Esophagus mucosa (tissue), 1 donor: ENCODE measurements around the gene ARSG. TPM values are rescaled to one million over a fixed set of nuclear protein-coding genes. Genes with fewer than 3 reads are reported as not detected.
A peak's percentile ranks its signal among the peaks of the same experiment; 100 is the strongest.

Experiments
- ATAC-seq: fragments of 200-7000 bp; cut with Tn5 transposase; one replicate; pipeline ENCODE4 v1.9.1; 2020
- total RNA-seq: library from RNA; stranded (reverse); gene quantifications from one replicate; pipeline ENCODE4 v1.2.4, GENCODE V29; 2023
- donor health status: DM: yes; HTN: yes; CAD: no.

Gene ARSG
- total RNA-seq, 1 donor from 2014 or later, result 6.8 TPM

GRCh38 chr17:68432086-68432864, 141.0 kb downstream of the ARSG start:
- ATAC-seq, result no peak

GRCh38 chr17:68433211-68433610, 141.9 kb downstream of the ARSG start:
- ATAC-seq, result no peak

GRCh38 chr17:68433911-68434508, 142.7 kb downstream of the ARSG start:
- ATAC-seq, result no peak

- ATAC-seq, result no peak
These were observed 144.1 kb downstream of the ARSG start for GRCh38 chr17:68435361-68435760.

- peak; percentile 83 for ATAC-seq
These were observed 144.9 kb downstream of the ARSG start for GRCh38 chr17:68435876-68436842.

GRCh38 chr17:68437979-68438822, 146.9 kb downstream of the ARSG start:
- ATAC-seq, result peak; percentile 44

GRCh38 chr17:68439656-68440290, 148.5 kb downstream of the ARSG start:
- no peak for ATAC-seq

- no peak for ATAC-seq
These were observed 149.2 kb downstream of the ARSG start for GRCh38 chr17:68440526-68440925.

GRCh38 chr17:68441070-68441770, 149.9 kb downstream of the ARSG start:
- ATAC-seq, result no peak

GRCh38 chr17:68443972-68444464, 152.7 kb downstream of the ARSG start:
- no peak for ATAC-seq

GRCh38 chr17:68445671-68446070, 154.4 kb downstream of the ARSG start:
- no peak for ATAC-seq

- ATAC-seq, result no peak
These were observed 155.3 kb downstream of the ARSG start for GRCh38 chr17:68446626-68447041.

GRCh38 chr17:68449021-68449739, 157.9 kb downstream of the ARSG start:
- no peak for ATAC-seq

GRCh38 chr17:68450391-68450790, 159.1 kb downstream of the ARSG start:
- no peak for ATAC-seq

GRCh38 chr17:68450801-68451200, 159.5 kb downstream of the ARSG start:
- no peak for ATAC-seq

- no peak for ATAC-seq
These were observed 160.5 kb downstream of the ARSG start for GRCh38 chr17:68451670-68452354.

GRCh38 chr17:68452724-68453290, 161.5 kb downstream of the ARSG start:
- ATAC-seq, result no peak

- ATAC-seq, result no peak
These were observed 162.8 kb downstream of the ARSG start for GRCh38 chr17:68453991-68454665.
